CD14-positive monocyte (primary cell): ENCODE results near the gene PCDHA1. TPM values are rescaled to one million over a fixed set of nuclear protein-coding genes. Genes with fewer than 3 reads are reported as not detected.

Experiments used
- DNase-seq, 3 donors: peaks; one replicate each; pipeline ENCODE4 v3.0.0-alpha.2; 2011 to 2022
- H2AFZ ChIP-seq: 2 replicates; pipeline ENCODE4 v1.6.0; 2012; ENCODE audit warnings: mild to moderate bottlenecking, low read depth, low read length, inconsistent platforms; ENCODE audit not compliant: insufficient read depth, poor library complexity, severe bottlenecking
- H3K27ac ChIP-seq, 2 donors: 1 replicate in 1 of 2; 2 replicates in 1 of 2; pipeline ENCODE4 v1.5.1; 2012 to 2013; ENCODE audit warnings: low read length in 2 of 2, control low read depth in 1 of 2, inconsistent platforms in 1 of 2, low read depth in 1 of 2, mild to moderate bottlenecking in 1 of 2
- H3K27me3 ChIP-seq, 2 donors: one replicate each; pipeline versions ENCODE4 v1.6.0 to v1.6.1; 2011 to 2013; ENCODE audit warnings: low read length in 2 of 2; ENCODE audit not compliant: control insufficient read depth in 2 of 2, insufficient read depth in 2 of 2
- H3K36me3 ChIP-seq, 2 donors: replicated peaks in 1 of 2; 1 replicate in 1 of 2; 2 replicates in 1 of 2; pipeline versions ENCODE4 v1.5.1 to v1.6.1; 2012 to 2013; ENCODE audit warnings: low read length in 2 of 2, control low read depth in 1 of 2, inconsistent platforms in 1 of 2, mild to moderate bottlenecking in 1 of 2; ENCODE audit not compliant: insufficient read depth in 2 of 2, control insufficient read depth in 1 of 2
- H3K4me1 ChIP-seq, 2 donors: 1 replicate in 1 of 2; 2 replicates in 1 of 2; pipeline versions ENCODE4 v1.5.1 to v1.6.1; 2012 to 2013; ENCODE audit warnings: low read length in 2 of 2, control low read depth in 1 of 2, inconsistent platforms in 1 of 2, mild to moderate bottlenecking in 1 of 2, moderate library complexity in 1 of 2; ENCODE audit not compliant: insufficient read depth in 2 of 2, control insufficient read depth in 1 of 2
- H3K4me2 ChIP-seq: replicated peaks from 2 replicates; pipeline ENCODE3; 2012; ENCODE audit warnings: low read length, moderate library complexity, mild to moderate bottlenecking; ENCODE audit not compliant: poor library complexity, severe bottlenecking; ENCODE audit errors: extremely low read depth
- H3K4me3 ChIP-seq, 3 experiments: fragments of 200-600 bp in 1 of 3; sonication (generic) in 1 of 3; replicated peaks in 1 of 3; 1 replicate in 2 of 3; 2 replicates in 1 of 3; pipeline ENCODE4 v1.5.1; 2011 to 2013; ENCODE audit warnings: low read length in 3 of 3, mild to moderate bottlenecking in 3 of 3, control low read depth in 2 of 3, low read depth in 2 of 3, inconsistent platforms in 1 of 3, moderate library complexity in 1 of 3
- H3K79me2 ChIP-seq: 2 replicates; pipeline ENCODE4 v1.6.0; 2012; ENCODE audit warnings: mild to moderate bottlenecking, control low read depth, inconsistent platforms, low read length, moderate library complexity; ENCODE audit not compliant: insufficient read depth
- H3K9ac ChIP-seq: 2 replicates; pipeline ENCODE4 v1.6.0; 2017; ENCODE audit warnings: low read length, mild to moderate bottlenecking; ENCODE audit not compliant: insufficient read depth, poor library complexity, severe bottlenecking
- H3K9me3 ChIP-seq, 2 donors: replicated peaks in 1 of 2; 1 replicate in 1 of 2; 2 replicates in 1 of 2; pipeline versions ENCODE4 v1.5.1 to v1.6.1; 2012 to 2013; ENCODE audit warnings: low read length in 2 of 2, control low read depth in 1 of 2; ENCODE audit not compliant: control insufficient read depth in 1 of 2, insufficient read depth in 1 of 2
- H4K20me1 ChIP-seq: 2 replicates; pipeline ENCODE4 v1.6.0; 2012; ENCODE audit warnings: mild to moderate bottlenecking, low read length, control low read depth, moderate library complexity; ENCODE audit not compliant: insufficient read depth
- H3K27ac Mint-ChIP-seq, 7 donors: one replicate each; pipeline ENCODE4 v1.8.0; 2020; ENCODE audit warnings: mild to moderate bottlenecking in 7 of 7, mixed read lengths in 7 of 7, moderate library complexity in 6 of 7, inconsistent platforms in 2 of 7
- H3K27me3 Mint-ChIP-seq, 3 donors: one replicate each; pipeline ENCODE4 v1.8.0; 2021 to 2022; ENCODE audit warnings: low read depth in 3 of 3, mild to moderate bottlenecking in 3 of 3, mixed read lengths in 3 of 3, moderate library complexity in 3 of 3, inconsistent platforms in 1 of 3
- H3K36me3 Mint-ChIP-seq, 2 donors: one replicate each; pipeline ENCODE4 v1.8.0; 2020; ENCODE audit warnings: mixed read lengths in 2 of 2, inconsistent platforms in 1 of 2, mild to moderate bottlenecking in 1 of 2
- H3K4me1 Mint-ChIP-seq: one replicate; pipeline ENCODE4 v1.8.0; 2020; ENCODE audit warnings: mild to moderate bottlenecking, mixed read lengths
- H3K4me3 Mint-ChIP-seq, 2 donors: one replicate each; pipeline ENCODE4 v1.8.0; 2020; ENCODE audit warnings: mild to moderate bottlenecking in 2 of 2, mixed read lengths in 2 of 2, moderate library complexity in 1 of 2
- H3K9me3 Mint-ChIP-seq, 7 donors: one replicate each; pipeline ENCODE4 v1.8.0; 2020 to 2022; ENCODE audit warnings: mixed read lengths in 7 of 7, mild to moderate bottlenecking in 6 of 7, moderate library complexity in 6 of 7, inconsistent platforms in 2 of 7
- CTCF ChIP-seq: fragments of 200-600 bp; IDR thresholded peaks from one replicate; pipeline ENCODE4 v1.8.0; 2022; ENCODE audit warnings: antibody characterized with exemption, mild to moderate bottlenecking
- WGBS: methylation state at CpG from one replicate; pipeline ENCODE4 v1.1.5; 2013; ENCODE audit warnings: missing lambda C conversion rate; ENCODE audit not compliant: insufficient coverage; 5-methylcytosine and 5-hydroxymethylcytosine counted together
- intact Hi-C, 2 donors: fragments of 100-400 bp; cut with micrococcal nuclease; formaldehyde crosslinking; loops; one replicate each; pipeline versions ENCODE4 v1.15.0 to v1.15.1; 2023
- polyA plus RNA-seq, 3 donors: library from polyadenylated mRNA; depleted of rRNA in 1 of 3; unstranded in 2 of 3; stranded (reverse) in 1 of 3; fragments of 300-500 nt in 2 of 3; fragments of >200 nt in 1 of 3; fragmentation: Illumina TruSeq in 2 of 3; gene quantifications; 1 replicate in 2 of 3; 2 replicates in 1 of 3; pipeline ENCODE4 v1.2.3, GENCODE V29; 2012 to 2021

Gene PCDHA1
- polyA plus RNA-seq, 3 donors: not detected

- Mint-ChIP-seq H3K27me3 (peaks cover 0 to 8% (median 3%) of the 10 kb centered on the region in 3 donors), H3K4me1 (no peaks in the 10 kb centered on the region), H3K27ac (no peak overlapping the region), H3K9me3 (peaks cover 1 to 11% (median 5%) of the 10 kb centered on the region in 7 donors), H3K4me3 (no peak overlapping the region), H3K36me3 (no peaks in the 10 kb centered on the region)
- H3K4me3 ChIP-seq: no peak overlapping the region
- no peaks in the 10 kb centered on the region for H3K36me3 ChIP-seq
- WGBS: 71% methylated on average over 1 of the region's 1 CpG
- no peak for DNase-seq
- H3K4me1 ChIP-seq: no peaks in the 10 kb centered on the region
- no peaks in the 10 kb centered on the region for H4K20me1 ChIP-seq
- H3K4me2 ChIP-seq: no peak overlapping the region
- H3K9ac ChIP-seq: no peak overlapping the region
- no peak overlapping the region for H3K27ac ChIP-seq
- peaks cover 0 to under 1% of the 10 kb centered on the region in 2 donors for H3K27me3 ChIP-seq
- TF ChIP-seq CTCF: no peak
- no peaks in the 10 kb centered on the region for H3K79me2 ChIP-seq
- intact Hi-C loops: no loop called here
- peaks cover 0 to 11% of the 10 kb centered on the region in 2 donors for H3K9me3 ChIP-seq
- no peak overlapping the region for H2AFZ ChIP-seq
Measured at GRCh38 chr5:140996060-140996459, 210.1 kb downstream of the PCDHA1 start.

GRCh38 chr5:140998921-140999410, 213.0 kb downstream of the PCDHA1 start:
- Histone ChIP-seq H2AFZ (no peak overlapping the region), H3K79me2 (no peaks in the 10 kb centered on the region), H3K4me1 (no peaks in the 10 kb centered on the region), H3K27ac (no peak overlapping the region), H3K9ac (no peak overlapping the region), H3K4me2 (no peak overlapping the region), H4K20me1 (no peaks in the 10 kb centered on the region), H3K27me3 (peaks cover 4 to 17% of the 10 kb centered on the region in 2 donors), H3K4me3 (no peak overlapping the region), H3K36me3 (no peaks in the 10 kb centered on the region), H3K9me3 (peaks cover 0 to 18% of the 10 kb centered on the region in 2 donors)
- whole genome bisulfite sequencing: 67% methylated on average over 1 of the region's 2 CpGs
- H3K36me3 Mint-ChIP-seq: no peaks in the 10 kb centered on the region
- no peaks in the 10 kb centered on the region for H3K4me1 Mint-ChIP-seq
- H3K4me3 Mint-ChIP-seq: no peak overlapping the region
- H3K27ac Mint-ChIP-seq: no peak overlapping the region
- intact Hi-C loops: no loop called here
- peaks cover 12 to 26% (median 18%) of the 10 kb centered on the region in 3 donors for H3K27me3 Mint-ChIP-seq
- TF ChIP-seq CTCF: no peak
- DNase-seq: no peak
- peaks cover 9 to 22% (median 14%) of the 10 kb centered on the region in 7 donors for H3K9me3 Mint-ChIP-seq
